GM19099 (cell line): ENCODE data around the gene NOXO1.

ENCODE experiments used
- POLR2A ChIP-seq: IDR thresholded peaks from 3 replicates; pipeline ENCODE4 v1.6.1; 2011; ENCODE audit warnings: low read depth; ENCODE audit not compliant: insufficient read length; ENCODE audit errors: extremely low read depth

NOXO1 gene

DNA sequence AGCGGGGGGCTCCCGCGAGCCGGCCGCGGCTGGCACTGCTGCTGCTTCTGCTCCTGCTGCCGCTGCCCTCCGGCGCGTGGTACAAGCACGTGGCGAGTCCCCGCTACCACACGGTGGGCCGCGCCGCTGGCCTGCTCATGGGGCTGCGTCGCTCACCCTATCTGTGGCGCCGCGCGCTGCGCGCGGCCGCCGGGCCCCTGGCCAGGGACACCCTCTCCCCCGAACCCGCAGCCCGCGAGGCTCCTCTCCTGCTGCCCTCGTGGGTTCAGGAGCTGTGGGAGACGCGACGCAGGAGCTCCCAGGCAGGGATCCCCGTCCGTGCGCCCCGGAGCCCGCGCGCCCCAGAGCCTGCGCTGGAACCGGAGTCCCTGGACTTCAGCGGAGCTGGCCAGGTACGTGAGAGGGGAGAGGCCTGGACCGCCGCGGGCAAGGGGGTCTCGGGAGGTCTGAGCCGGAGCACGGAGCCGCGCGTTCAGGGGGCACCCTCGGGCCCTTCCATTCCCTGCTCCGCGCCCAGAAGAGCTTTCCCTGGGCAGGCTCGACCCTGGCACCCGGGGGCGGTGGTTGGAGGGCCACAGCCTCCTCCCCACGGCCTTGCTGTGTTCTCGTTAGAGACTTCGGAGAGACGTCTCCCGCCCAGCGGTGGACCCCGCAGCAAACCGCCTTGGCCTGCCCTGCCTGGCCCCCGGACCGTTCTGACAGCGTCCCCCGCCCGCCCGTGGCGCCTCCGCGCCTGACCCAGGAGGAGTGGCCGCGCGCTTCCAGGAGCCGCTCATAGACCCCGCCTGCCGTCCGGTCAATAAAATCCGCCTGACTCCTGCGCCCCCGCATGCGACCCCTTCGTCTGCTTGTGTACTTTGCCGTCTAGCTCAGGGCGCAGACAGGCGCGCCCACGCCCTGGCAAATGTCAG lies 38.9 kb upstream of the NOXO1 start:
- TF ChIP-seq POLR2A, result no peak

DNA sequence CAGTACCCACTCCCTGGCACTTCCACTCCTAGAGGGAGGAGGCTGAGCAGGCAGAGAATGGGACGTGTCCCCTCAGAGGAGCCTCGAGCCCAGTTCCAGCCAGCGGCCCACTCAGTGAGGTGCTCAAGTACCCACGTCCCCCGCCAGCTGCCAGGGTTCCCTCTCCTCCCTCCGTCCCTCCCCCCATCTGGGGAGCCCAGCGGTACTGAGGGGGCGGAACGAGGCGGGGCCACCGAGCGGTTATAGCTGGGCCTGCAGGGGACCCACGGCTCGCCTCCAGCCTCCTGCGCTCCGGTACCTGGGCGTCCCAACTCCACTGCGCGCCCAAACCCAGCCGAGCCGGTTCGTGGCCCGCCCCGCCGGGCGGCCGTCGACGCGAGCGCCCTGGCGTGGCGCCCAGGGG lies 38.2 kb upstream of the NOXO1 start, which contains the start of gene NPW:
Gene NPW, plus strand, starts transcription at position 268 of the 403 bp plus-strand sequence.
- TF ChIP-seq POLR2A, result no peak

DNA sequence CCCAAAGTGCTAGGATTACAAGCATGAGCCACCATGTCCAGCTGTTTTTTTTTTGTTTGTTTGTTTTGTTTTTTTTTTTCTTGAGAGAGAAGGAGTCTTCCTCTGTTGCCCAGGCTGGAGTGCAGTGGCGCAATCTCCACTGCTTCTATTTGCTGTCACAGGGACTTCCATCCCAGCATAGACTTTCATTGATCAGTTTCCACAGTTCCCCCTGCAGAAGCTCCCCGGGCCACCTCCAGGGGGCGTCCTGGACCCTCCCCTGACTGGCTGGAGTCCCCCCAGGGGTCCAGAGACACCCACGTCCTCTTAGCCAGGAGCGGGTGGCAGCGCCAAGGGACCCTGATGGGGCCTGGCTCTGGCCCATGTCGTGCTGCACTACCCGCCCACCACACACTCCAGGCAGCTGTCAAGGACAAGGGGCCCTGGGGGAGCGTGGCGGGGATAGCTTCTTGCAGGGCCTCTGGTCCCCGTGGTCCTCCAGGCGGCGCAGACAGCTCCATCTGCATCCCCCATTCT lies 35.2 kb upstream of the NOXO1 start:
- no peak for TF ChIP-seq POLR2A

DNA sequence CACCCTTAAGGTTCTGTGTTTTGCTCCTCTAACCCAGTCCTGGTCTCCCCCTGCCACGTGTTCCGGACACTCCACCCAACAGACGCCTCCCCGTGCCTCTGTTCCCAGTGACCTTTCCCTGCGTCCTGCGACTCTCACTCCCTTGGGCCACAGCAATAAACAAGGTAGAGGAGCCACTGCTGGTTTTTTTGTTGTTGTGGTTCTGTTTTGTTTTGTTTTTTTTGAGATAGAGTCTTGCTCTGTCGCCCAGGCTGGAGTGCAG lies 34.6 kb upstream of the NOXO1 start:
- TF ChIP-seq POLR2A, result no peak

DNA sequence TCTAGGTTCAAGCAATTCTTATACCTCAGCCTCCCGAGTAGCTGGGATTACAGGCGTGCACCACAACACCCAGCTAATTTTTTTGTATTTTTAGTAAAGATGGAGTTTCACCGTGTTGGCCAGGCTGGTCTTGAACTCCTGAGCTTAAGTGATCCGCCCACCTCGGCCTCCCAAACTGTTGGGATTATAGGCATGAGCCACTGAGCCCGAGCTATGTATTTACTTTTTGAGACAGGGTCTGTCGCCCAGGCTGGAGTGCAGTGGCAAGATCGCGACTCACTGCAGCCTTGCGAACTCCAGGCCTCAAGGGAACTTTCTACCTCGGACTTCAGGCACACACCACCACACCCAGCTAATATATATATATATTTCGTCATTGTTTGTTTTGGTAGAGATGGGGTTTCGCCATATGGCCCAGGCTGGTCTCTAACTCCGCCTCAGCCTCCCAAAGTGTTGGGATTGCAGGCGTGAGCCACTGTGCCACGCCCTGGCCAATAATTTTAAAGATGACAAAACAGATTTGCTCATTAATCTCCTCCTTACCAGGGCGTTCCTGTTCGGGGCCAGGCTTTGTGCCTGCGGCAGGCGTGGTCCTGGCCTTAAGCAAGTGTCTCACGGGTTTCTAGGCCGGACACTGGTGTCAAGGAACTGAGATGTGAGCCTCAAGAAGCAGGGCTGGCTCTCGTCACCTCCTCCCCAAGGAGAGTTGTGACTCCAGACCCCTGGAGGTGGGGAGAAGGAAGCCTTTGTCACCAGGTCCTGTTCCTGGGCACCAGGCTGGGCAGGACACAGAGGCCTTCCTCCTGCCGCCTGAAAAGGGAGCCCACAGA lies 34.1 kb upstream of the NOXO1 start:
- no peak for TF ChIP-seq POLR2A

DNA sequence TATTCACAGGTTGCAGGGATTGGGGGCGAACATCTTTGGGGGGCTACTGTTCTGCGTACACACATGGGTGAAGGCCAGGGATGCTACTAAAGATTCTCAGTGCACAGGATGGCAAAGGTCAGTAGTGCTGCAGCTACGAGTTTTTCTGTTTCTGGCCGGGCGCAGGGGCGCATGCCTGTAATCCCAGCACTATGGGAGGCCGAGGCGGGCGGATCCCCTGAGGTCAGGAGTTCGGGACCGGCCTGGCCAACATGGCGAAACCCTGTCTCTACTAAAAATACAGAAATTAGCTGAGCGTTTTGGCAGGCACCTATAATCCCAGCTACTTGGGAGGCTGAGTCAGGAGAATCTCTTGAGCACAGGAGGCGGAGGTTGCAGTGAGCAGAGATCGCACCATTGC lies 32.3 kb upstream of the NOXO1 start:
- no peak for TF ChIP-seq POLR2A

DNA sequence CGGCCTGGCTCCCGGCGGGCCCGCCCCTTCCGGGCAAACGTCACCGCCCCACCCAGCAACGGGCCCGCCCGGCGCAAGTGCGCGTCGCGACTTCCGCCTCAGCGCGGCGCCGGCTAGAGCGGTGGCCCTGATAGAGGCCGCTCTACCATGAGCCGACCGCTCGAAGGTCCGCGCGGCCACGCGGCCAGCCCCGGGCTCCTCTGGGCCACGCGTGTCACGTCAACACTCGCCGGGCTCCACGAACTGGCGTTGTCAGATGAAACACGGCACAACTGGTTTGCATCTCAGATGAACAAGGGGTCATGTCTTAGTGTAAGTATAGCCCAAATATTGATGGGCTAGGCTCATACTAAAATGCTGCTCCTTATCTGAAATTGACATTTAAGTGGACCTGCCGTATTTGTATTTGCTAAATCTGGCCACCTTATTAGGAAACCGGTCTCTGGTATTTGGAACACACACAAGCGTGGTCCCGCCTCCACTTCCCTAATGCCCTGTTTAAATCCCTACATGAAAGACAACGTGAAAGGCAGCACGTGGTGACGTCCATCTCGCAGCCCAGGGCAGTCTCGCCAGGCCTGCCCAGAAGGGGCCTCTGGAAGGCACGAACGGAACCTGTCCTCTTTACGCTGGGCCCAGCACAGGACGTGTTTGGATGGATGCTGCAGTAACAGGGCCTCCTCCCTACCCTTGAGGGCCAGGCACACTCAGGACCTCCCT lies 28.7 kb upstream of the NOXO1 start, which contains the start of gene ZNF598:
Gene ZNF598, minus strand, starts transcription at position 31 of the 720 bp plus-strand sequence.
- TF ChIP-seq POLR2A, result peak; percentile 96

DNA sequence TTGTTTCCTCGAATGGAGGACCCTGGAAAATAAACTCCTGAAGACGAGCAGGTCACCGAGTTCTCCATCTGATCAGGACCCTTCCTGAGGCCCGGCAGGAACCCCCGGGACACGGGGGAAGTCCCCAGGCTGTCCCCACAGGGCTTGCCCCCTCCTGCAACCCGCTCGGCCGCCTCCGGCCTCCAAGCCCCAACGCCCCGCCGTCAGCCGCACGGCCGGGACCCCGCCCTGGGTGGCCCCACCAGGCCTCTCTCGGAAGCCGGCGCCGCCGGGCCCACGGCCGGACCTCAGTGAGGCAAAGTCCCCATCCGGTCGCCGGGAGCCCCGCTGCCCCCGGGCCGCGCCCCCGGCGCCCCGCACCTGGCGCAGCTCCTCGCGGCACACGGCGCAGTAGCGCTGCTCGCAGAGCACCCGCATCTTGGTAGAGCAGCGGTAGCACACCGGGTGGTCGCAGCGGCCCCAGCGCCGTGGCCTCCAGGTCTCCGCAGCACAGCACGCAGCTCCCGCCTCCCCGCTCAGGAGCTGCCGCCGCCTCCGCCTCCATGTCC lies 28.0 kb upstream of the NOXO1 start:
- TF ChIP-seq POLR2A, result no peak

DNA sequence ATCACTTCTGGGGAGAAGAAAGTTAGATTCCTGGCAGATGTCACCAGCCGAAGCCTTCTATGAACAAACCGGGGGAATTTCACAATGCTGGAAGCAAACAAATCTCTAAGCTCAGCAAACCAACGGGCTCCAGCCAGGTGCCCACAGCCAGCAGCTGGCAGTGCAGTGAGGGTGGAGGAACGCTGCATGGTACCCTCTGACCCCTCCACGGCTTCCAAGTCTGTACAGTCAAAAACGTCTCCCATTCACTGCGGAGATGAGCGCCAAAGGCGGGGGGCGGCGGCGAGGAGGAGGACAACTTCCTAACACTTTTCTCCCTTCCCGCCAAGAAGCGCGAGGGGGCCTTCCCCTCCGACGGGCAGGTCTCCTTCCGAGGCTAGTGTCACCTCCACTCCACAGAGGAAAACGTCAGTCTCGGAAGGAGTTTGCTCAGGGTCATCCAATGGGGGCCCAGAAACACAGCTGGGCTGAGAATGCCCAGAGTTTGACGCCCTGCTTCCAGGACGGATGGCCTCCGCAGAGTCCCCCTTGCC lies 27.4 kb upstream of the NOXO1 start:
- TF ChIP-seq POLR2A, result no peak

DNA sequence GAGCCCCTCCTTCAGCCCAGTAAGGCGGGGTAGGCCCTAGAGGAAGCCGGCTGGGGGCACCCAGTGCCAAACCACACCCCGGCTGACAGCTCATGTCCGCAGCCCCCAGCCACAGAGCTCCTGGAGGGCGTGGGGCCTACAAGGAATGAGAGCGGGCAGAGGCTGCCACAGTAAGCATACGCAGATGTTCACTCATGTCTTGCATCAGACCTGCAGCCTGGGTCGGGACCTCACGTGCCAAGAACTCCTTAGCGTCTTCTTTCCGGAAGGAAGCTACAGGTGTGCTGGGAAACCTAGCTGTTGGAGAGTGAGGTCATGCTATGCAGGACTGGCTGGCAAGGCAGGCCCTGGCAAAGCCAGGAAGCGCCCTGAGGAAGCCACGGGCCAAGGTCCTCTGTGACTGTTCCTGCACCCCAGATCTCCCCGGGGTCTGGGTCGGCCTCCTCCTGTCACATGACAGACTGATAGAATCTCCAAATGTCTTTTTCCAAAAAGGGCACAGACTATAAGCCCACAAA lies 26.8 kb upstream of the NOXO1 start:
- TF ChIP-seq POLR2A, result no peak

DNA sequence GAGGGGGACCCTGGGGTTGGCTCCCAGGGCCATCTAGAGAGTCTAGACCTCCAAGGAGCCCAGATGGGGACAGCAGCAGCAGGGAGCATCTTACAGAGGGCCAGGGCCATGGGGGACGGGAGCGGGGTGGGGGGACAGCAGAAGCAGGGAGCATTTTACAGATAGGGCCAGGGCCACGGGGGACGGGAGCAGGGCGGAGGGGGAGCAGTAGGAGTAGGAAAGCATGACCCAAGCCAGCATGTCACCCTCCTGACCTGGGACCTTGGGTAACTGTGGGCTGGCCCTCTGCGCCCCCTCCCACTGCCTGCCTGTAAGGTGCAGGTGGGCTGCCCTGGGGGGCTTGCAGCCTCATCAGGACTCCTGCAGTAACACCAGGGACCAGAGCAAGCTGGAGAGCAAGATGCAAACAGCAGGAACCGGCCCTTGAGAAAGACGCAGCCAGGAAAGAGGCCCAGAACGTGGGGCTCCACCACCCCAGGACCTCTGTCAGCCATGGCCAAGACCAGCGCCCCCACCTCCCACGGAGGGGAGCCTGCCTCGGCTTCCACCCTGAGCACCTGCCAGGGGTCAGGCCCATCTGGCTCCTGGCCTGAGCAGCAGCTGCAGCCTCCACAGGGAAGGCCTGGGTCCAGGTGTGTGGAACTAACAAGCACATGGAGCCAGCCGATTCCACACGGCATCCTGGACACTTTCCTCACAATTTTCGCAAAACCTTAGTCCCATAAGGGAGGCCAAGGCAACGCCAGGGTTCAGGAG lies 26.0 kb upstream of the NOXO1 start:
- no peak for TF ChIP-seq POLR2A

DNA sequence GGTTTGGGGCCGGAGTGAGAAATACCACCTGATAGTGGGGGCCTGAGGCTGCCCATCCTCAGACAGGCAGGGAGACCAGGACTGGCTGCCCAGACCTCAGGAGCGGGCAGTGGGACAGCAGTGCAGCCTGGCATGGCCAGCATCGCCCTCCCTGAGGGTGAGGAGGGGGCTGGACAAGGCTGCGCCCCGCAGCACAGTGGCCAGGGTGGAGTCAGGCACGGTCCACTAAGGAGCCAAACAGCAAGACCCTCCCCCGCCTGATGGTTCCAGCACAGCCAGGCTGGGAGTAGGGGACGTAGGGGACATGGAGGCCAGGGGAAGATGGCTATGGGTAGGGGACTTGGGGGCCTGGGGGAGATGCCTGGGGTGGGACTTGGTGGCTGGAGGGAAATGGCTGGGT lies 25.0 kb upstream of the NOXO1 start:
- no peak for TF ChIP-seq POLR2A

DNA sequence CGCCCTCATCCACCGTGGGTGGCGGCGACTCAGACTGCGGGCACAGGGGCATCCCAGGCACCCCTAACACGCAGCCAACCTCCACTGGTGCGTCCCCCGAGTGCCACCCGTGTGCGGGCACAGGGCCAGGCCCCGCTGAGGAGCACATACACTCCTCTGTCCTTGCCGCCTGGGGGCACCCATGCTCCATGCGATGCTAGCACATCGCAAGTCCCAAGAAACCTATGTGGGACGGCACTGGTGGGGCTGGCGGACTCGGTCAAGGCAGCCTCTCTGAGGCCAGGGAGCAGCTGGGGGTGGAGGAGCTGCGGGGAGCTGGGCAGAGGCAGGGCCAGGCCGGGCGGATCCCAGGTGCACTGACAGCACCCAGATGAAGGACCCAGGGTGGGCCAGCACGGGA lies 24.4 kb upstream of the NOXO1 start:
- TF ChIP-seq POLR2A, result no peak
